RWPE1 (cell line): ENCODE data around the gene PUS3.
A peak's percentile ranks its signal among the peaks of the same experiment; 100 is the strongest.
"Not testable (repeated sequence)": the region's sequence is repeated elsewhere in the genome, so short reads cannot be mapped to it uniquely, and the experiment has no call there.

ENCODE experiments used
- CTCF ChIA-PET: fragments of 350-600 bp; sonication (Branson Sonifier 250); formaldehyde crosslinking; extraction: SDS; loops from one replicate; lab custom pipeline; 2021; lab: Yijun Ruan, JAX
- POLR2A ChIA-PET: fragments of 400-600 bp; formaldehyde crosslinking; extraction: SDS; loops from one replicate; lab custom pipeline; 2020; ENCODE audit warnings: antibody characterized with exemption; ENCODE audit not compliant: low non-redundant PET; lab: Yijun Ruan, JAX
- DNase-seq: peaks from one replicate; pipeline ENCODE4 v3.0.0; 2012; ENCODE audit warnings: low spot score
- H3K27ac ChIP-seq: fragments of 450-650 bp; 2 replicates; pipeline ENCODE4 v1.5.1; 2017
- TF ChIP-seq, protein P1 (sequence below): fragments of 450-650 bp; conservative IDR thresholded peaks from 2 replicates; pipeline ENCODE4 v1.5.1; 2017; ENCODE audit warnings: low read depth, mild to moderate bottlenecking

The PUS3 gene

GRCh38 chr11:125923012-125923579, 20.1 kb upstream of the PUS3 start:
- no peak overlapping the region for H3K27ac ChIP-seq
- CTCF ChIA-PET, result interaction anchor here (0.6 to 1.2 kb wide), 6 partner anchors 19 to 613 kb away, joined by 4 to 10 read pairs (median 6); partner anchors contain the start of gene PUS3
- TF ChIP-seq, protein P1, sequence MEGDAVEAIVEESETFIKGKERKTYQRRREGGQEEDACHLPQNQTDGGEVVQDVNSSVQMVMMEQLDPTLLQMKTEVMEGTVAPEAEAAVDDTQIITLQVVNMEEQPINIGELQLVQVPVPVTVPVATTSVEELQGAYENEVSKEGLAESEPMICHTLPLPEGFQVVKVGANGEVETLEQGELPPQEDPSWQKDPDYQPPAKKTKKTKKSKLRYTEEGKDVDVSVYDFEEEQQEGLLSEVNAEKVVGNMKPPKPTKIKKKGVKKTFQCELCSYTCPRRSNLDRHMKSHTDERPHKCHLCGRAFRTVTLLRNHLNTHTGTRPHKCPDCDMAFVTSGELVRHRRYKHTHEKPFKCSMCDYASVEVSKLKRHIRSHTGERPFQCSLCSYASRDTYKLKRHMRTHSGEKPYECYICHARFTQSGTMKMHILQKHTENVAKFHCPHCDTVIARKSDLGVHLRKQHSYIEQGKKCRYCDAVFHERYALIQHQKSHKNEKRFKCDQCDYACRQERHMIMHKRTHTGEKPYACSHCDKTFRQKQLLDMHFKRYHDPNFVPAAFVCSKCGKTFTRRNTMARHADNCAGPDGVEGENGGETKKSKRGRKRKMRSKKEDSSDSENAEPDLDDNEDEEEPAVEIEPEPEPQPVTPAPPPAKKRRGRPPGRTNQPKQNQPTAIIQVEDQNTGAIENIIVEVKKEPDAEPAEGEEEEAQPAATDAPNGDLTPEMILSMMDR, result peak; percentile 89

DNA sequence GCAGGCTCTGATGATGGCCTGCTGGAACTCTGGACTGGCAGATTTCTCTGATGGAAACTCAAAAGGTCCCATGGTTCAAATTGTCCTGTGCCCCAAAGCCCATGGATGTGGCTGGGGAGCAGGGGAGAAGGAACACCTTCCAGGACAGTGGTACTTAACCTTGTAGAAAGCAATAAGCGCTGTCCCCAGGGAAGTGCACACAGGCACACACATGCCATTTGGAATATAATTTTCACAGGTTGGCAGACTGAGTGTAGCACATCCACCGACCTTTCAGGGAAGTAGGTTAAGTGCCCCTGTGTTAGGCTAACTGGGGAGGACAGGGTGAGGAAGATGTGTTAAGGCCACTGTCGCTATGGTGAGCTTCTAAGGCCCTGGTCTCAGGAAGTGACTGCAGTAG, 19.1 kb upstream of the PUS3 start:
- TF ChIP-seq, protein P1, result no peak
- ChIA-PET POLR2A (no interaction called here), CTCF (no interaction called here)
- H3K27ac ChIP-seq, result no peak overlapping the region
- no peak for DNase-seq

More at GRCh38 chr11:125923012-125923579, 20.1 kb upstream of the PUS3 start:
- DNase-seq, result peak; percentile 67
- POLR2A ChIA-PET, result no interaction called here

DNA sequence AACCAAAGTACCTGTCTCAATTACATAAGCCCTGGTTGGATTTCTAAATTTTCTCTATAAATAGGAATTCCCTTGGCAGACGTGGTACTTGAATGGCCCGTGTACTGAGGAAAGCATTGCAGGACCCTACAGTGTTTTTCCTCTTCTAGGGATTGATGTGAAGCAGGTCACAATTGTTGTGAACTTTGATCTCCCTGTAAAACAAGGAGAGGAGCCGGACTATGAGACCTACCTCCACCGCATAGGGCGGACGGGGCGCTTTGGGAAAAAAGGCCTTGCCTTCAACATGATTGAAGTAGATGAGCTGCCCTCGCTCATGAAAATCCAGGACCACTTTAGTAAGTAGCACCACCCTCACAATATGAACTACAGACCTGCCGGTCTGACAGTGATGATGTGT, 18.0 kb upstream of the PUS3 start:
- ChIA-PET CTCF (interaction anchor here (1.0 kb wide), 1 partner anchor 273 kb away, joined by 4 read pairs; no protein-coding TSS in a partner anchor), POLR2A (no interaction called here)
- no peak overlapping the region for H3K27ac ChIP-seq
- TF ChIP-seq, protein P1, result no peak
- DNase-seq, result no peak

DNA sequence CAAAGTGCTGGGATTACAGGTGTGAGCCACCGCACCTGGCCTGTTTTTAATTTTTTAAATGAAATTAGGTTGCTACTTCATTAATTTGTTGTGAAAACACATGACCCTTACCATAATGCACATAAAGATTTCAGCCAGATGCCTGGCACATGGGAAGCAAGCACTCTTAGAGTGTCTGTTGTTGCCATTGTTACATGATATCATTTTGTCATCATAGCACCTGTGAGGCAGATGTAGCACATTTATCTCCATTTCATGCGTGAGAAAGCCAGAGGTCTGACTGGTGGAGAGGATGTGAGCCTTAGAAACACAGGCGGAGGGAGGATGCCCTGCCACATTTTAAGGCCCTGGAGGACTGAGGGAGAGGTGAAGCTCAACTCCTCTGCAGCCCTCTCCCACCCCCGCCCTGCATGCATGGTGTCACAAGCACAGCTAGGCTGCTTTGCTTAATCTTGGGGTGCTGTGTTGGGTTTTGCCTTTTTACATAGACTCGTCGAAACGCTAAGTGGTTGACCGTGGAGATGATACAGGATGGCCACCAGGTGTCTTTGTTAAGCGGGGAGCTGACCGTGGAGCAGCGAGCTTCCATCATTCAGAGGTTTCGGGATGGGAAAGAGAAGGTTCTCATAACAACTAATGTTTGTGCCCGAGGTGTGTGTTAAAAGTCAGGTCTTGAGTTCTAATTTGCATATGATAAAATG, 15.3 kb upstream of the PUS3 start:
- no peak overlapping the region for H3K27ac ChIP-seq
- CTCF ChIA-PET, result interaction anchor here (0.9 to 1.1 kb wide), 2 partner anchors 10 to 144 kb away, joined by 3 read pairs; no protein-coding TSS in a partner anchor
- TF ChIP-seq, protein P1, result no peak
- POLR2A ChIA-PET, result no interaction called here
- DNase-seq, result no peak

GRCh38 chr11:125916683-125917347, 13.8 kb upstream of the PUS3 start:
- H3K27ac ChIP-seq, result no peak overlapping the region
- ChIA-PET POLR2A (no interaction called here), CTCF (interaction anchor here (0.6 to 1.1 kb wide), 2 partner anchors 11 to 145 kb away, joined by 3 to 4 read pairs; no protein-coding TSS in a partner anchor)
- TF ChIP-seq, protein P1, result no peak
- no peak for DNase-seq

DNA sequence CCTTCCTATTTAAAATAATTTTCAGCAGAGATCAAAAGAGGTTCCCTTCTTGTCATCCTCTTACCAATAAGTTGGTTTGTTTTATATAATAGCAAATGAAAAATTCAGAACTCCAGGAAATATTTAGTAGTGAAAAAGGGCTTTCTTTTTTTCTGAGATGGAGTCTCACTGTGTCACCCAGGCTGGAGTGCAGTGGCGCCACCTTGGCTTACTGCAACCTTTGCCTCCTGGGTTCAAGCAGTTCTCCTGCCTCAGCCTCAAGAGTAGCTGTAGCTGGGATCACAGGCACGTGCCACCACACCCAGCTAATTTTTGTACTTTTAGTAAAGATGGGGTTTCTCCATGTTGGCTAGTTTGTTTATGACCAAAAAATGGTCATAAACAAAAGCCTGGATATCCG, 11.6 kb upstream of the PUS3 start:
- CTCF ChIA-PET, DNase-seq, POLR2A ChIA-PET, H3K27ac ChIP-seq: not testable (repeated sequence)
